HG03108 (cell line): ENCODE measurements around the gene FBXL17.
"Not testable (repeated sequence)": the region's sequence is repeated elsewhere in the genome, so short reads cannot be mapped to it uniquely, and the experiment has no call there.

ENCODE experiments used
- ATAC-seq: cut with Tn5 transposase; IDR thresholded peaks from one replicate; pipeline ENCODE4 v1.9.1; 2021; ENCODE audit warnings: moderate library complexity; ENCODE audit not compliant: unreplicated experiment

The FBXL17 gene

DNA sequence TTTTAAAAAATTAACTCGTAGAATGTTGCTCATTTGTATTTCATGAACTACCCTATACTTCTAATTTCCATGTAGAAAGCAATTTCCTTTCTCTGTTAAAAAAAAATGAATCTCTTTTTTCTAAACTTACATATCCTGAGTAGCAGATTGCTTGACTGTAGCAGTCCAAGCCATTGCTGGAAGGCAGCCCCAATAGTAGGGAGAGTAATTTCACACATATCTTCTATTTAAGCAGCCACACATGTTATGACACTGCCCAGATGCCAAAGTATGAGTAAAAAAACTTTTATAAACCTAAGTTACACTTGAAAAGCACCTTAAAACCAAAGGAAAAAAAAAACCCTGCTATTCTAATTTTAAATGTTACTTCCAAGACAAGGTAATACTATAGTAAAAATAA lies 69.6 kb downstream of the FBXL17 start:
- no peak for ATAC-seq

DNA sequence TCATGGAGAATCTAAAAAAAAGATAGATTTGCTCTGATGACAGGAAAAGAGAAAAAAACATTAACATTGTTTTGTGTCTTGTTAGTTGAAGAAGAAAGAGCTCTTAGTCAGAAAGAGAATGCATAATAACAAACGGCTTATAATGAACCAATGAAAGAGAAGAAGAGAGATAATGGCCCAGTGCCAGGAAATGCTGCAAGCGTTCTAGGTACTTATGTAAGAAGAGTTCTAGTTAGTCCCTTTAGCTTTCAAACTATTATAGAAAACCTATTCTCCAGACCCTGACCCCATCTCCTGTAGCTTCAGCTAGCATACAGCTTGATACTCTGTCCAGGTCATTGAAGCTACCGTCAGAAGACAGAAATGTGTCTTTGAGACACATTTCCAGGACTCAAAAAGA lies 70.2 kb downstream of the FBXL17 start:
- ATAC-seq: no peak

DNA sequence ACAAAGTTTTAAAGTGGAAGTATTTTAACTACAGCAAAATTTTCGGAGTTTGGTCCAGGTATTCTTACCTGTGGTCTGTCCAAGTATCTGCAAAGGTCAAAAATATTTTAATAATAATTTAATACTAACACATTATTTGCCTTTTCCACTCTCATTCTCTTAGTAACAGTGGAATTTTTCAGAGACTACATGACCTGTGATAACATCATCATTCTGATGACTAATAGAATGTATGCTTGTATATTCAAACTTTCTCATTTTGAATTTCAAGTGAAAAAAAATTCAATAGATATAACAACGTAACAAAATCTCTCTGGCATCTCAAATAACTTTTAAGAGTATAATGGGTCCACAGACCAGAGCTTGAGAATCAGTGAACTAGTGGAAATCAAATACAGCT lies 78.3 kb downstream of the FBXL17 start:
- ATAC-seq: no peak

DNA sequence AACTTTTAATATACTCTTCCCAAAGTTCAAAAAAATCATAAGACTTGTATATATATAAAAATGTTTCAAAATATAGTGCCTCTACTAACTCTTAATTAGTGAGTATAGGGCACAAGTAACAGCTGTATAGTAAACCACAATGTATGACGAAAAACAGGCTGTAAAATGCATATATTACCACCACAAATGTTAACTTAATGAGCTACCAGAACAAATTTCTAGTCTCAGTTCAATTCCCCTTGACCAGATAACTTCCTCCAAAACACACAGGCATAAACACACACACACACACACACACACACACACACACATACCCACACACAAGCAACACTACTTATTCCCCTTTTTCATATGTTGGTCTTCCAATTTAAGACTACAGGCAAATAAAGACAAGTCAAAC lies 78.8 kb downstream of the FBXL17 start:
- no peak for ATAC-seq

DNA sequence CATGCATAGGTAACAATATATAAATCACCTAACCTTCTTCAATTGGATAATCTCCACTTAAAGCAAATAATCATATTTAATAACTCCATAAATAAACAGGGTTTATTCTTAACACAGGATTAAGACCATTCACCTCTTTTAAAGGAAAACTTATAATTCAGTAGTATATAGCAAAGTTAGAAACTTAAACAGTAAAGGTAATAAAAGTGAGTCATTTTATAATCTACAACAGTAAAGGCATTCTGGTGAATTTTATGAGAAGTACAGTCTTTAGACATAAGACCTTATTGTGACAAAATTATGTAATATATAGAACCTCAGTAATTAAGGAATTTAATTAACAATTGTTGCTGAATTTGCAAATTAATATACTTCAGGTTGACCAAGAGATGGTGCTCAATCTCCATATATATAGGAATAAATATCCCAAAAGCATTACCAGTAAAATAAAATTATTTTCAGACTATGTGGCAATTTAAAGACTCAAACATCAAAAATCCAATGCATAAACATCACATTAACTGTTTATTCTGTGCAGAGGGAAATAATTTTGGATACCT lies 84.8 kb downstream of the FBXL17 start:
- no peak for ATAC-seq

DNA sequence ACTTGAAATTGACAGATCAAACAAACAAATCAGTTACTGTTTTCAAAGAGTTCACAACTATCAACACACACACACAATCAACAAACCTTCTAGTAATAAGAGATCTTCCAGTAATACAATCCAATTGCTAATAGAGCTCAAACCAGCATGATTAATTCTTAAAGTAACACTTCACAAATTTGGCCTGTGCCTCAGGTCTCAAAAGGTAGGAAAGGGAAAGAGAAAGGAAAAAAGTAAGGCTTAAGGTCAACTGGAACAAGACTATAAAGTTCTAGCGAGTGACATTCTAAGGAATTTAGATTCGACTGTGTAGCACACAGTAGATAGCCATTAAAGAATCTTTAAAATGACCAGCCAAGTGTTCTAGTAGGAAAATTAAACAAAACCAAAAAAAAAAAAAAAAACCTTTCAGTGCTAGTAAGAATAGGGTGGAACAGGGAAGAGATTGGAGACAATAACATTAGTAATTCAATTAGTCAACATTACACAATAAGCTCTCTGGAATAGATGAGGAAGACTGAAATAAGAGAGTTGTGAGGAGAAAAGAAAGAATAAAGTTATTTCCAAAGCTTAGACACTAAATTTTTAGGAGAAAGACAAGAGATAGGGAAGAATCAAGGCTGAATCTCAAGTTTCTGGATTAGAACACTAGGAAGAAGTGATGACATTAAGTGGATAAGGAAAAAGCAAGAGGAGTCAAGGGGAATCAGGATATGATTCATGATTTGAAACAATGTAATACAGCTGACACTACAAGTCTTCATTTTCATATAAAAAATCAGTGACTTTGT lies 86.1 kb downstream of the FBXL17 start:
- no peak for ATAC-seq

DNA sequence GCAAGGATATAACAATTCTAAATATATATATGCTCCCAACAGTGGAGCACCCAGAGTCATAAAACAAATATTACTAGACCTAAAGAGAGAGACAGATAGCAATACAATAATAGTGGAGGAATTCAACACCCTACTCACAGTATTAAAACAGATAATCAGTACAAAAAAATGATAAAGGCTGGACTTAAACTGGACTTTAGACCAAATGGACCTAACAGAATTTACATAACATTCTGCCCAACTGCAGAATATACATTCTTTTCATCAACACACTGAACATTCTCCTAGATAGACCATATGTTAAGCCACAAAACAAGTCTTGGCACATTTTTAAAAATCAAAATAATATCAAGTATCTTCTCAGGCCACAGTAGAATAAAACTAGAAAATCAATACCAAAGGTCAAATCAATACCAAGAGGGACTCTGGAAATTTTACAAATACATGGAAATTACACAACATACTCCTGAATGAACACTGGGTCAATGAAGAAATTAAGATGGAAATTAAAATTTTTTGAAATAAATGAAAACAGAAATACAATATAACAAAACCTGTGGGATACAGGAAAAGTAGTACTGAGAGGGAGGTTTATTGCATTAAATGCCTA lies 100.8 kb downstream of the FBXL17 start:
- ATAC-seq: no peak

DNA sequence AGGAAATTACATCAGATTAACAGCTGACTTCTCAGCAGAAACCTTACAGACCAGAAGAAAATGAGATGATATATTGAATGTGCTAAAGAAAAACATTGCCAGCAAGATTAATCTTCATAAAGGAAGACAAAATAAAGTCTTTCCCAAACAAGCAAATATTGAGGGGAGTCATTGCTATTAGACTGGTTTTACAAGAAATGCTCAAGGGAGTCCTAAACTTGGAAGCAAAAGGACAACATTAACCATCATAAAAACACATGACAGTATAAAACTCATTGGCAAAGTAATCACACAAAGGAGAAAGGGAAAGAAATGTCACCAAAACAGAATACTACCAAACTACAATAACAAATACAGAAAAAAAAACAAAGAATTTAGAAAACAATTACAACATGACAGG lies 101.7 kb downstream of the FBXL17 start:
- no peak for ATAC-seq

DNA sequence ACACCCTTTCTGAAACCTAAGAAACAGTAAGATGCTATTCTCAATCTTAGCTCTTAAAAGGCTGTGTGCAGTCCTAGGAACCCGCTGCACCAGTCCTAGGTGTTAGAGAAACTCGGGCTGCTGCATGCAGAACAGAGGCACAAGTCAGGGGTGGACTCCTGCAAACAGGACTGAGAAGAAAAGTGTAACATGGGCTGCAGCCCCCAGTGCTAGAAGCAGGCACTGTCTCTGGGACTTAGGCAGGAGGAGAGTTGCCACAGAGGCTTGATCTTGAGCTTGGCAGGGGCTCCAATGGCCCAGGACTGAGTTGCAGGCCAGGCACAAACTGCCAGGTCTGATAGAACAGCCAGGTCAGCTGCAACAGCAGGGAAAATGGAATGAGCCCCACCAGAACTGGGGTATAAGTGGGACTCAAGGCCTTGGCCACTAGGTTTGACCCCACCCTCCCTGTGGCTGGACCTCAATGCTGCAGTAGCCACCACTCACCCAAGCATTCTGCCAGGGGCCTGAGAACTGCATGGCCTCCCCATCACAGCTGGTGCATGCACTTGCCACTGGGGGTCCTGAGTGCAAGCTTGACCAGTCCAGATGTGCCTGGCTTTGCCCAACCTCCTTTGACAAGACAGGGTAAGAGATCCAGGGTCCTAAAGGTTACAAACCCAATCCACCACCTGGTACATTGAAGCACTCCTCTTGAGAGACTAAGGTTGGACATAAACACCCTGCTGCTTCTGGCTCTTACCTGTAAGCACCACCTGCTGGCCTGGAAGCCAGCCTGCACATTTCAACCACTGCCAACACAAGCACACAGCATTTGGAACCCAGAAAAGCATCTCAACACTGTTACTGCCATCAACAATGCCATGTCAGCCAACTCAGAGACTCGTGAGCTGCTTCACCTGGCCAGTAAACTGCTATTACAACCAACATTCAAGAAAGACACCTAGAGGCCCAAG lies 103.3 kb downstream of the FBXL17 start:
- no peak for ATAC-seq

DNA sequence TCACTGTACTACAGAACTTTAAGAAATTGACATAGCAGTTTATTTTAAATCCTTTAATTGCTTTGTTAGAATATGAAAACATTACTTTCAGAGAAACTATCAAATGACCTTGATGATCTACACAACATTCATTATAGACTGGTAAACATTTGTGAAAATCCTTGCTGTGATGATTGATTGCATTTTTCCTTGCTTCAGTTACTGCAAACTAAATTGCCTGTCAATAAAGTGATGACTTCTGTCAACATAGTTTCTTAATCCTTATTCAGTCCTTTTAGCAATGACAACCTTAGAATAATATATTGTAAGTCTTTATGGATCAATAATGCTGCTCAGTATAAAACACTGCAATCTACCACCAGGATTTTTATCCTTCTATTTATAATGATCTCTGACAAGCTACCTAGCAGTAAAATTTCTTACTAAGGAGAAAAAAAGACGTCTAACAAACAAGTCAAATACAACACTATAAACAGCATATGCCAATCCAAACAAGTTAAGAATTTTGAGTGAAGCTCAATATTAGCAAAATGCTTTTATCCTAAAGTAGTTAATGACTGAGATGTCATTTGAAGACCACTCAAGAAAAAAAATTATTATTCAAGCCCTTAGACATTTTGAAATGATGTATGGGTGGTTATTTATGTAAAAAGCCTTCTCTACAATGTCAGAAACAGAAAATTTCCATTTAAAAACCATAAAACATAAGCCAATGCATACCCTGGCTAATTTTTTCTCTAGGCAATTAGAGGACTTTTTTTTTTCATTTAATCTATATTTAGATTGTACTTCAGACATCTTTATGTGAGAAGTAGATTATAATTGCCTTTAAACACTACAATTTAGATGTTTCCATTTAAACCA lies 105.5 kb downstream of the FBXL17 start:
- ATAC-seq: no peak

DNA sequence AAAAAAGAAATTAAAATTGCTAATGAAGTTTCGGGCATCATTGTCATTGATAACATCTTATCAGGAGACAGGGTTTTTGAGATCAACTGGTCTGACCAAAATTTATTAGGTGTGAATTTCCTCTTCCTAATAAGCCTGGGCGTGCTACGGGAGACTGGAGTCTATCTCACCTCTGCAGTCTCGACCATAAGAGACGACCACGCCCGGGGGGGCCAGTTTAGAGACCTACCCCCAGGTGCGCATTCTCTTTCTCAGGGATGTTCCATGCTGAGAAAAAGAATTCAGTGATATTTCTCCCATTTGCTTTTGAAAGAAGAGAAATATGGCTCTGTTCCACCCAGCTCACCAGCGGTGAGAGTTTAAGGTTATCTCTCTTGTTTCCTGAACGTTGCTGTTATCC lies 107.8 kb downstream of the FBXL17 start:
- ATAC-seq: not testable (repeated sequence)

DNA sequence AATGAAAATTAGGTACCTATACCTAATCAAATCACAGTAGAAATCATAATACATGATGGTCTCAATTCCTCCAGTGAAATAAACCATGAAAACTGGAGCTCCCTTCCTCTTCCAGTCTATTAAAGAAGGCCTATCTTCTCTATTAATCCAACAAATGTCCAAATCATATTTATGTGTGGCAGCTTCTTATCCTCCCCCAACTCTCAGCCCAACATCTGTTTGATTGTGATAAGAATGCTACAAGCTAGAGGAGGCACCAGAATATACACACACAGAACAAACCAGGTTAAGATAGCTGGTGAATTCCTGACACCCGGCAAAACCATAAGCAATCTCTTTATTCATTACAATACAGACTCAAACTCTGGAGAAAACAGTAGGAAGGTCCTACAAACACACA lies 110.8 kb downstream of the FBXL17 start:
- no peak for ATAC-seq

DNA sequence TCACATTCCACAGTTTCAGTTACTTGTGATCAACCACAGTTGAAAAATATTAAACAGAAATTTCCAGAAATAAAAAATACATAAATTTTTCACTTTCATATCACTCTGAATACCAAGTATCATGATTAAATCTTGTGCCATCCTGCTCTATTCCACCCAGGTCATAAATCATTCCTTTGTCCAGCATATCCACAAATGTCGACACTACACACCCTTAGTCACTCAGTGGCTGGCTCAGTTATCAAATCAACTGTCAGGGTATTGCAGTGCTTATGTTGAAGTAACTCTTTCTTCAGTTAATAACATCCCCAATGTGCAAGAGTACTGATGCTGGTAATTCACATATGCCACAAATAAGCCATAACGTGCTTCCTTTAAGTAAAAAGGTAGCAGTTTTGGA lies 115.7 kb downstream of the FBXL17 start:
- no peak for ATAC-seq

DNA sequence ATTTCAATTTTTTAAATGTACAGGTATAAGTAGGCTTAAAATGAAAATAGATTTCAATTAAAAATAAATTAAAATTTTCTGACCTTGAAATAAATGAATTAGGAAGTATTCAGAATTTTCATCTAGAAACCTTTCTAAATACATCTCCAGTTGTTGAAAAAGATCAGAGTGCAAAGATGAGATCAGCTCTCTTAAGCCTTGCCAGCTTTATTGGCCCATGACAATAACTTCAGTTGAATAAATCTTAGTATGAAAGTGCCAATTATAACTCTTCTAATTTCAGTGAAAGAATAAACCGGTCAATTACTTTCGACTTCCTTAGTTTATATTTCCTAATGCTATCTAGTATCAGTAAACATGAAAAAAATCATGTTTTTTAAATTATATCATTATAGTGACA lies 117.4 kb downstream of the FBXL17 start:
- no peak for ATAC-seq

DNA sequence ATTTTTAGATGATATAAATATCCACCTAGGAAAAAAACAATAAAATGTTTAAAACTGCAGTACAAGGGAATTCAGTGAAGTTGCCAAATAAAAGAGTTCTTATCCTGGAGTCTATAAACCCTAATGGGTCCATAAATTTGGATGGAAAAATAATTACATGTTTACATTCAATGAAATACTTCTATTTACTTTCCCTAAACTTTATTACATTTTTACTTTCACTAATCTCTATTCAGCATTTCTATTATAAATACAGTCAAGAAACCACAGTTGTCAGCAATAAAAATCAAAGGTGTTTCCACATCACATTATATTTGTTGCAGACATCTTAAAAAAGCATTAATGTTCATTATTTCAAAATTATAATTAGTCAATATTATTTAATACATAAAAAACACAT lies 118.6 kb downstream of the FBXL17 start:
- no peak for ATAC-seq

DNA sequence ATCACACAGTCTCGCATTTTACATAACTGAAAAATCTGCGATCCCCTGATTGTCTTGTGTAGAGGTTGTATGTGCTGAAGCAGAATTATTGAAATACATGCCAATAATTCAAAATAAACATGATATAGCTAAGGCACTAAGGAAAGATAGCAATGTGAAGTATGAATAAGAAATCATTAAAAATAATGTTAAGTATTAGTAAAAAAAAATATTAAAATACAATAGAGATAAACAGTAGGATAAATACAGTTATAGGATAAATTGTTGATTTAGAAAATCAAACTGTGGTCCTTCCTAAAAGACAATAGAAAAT lies 121.1 kb downstream of the FBXL17 start:
- ATAC-seq: no peak

DNA sequence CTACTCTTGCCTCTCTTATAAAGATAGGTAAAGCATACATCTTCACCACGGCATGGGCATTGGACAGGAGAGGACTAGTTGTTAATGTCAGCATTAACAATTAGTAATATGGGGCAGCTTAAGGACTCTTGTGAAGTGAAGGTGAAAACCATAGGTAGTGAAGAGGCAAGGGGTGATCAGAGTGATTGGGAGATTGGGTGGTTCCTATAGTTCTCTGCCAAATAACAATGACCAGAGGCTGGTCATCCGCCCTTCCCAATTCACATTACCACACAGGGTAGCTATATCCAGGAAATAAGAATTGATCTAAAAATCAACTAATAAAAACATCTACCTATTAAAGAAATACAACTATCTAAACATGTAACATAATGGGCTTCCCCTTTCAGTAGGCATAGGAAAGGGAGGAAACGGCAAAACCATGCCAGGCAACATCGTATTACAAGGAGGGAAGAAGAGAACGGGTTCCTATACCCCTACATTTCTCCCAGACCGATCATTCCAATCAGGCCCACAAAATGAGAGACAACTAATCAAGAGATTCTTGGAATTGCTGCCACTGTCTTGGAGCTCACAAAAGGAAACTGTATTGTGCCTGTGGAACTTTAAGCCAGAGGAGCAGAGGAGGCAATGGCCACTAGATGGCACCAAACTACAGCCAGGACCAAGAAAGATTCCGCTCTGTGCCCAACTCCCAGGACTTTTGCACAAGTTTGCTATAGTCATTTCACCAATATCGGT lies 121.6 kb downstream of the FBXL17 start:
- ATAC-seq: peak; percentile 88

DNA sequence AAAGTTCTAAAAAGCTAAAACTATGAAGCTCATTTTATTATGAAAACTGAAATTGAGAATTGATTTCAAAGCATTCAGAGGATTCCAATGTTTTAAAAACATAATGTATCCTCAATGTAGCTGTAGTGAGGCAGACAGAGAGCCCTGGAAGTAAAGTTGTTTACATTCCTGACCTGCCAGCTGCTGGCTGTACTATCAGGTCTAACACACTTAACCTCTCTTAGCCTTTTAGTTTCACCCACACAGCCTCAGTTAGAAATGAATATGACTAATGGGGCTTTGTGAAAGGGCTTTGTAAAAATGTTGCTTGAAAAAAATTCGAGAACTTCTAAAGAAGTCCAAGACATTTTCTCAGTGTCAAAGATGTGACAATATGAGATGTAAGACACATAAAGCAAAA lies 122.6 kb downstream of the FBXL17 start:
- no peak for ATAC-seq

DNA sequence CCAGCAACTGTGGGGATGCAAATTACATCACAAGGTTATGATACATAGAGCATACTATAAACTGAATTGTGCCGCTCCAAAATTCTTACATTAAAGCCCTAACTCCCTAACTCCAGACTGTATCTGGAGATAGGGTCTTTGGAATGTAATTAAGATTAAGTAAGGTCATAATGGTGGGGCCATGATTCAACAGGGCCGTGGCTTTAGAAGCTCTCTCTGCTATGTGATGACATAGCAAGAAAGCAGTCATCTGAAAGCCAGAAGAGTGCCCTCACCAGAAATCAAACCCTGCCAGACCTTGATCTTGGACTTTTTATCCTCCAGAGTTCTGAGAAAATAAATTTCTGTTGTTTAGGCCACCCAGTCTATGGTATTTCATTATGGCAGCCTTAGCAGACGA lies 123.9 kb downstream of the FBXL17 start:
- no peak for ATAC-seq

DNA sequence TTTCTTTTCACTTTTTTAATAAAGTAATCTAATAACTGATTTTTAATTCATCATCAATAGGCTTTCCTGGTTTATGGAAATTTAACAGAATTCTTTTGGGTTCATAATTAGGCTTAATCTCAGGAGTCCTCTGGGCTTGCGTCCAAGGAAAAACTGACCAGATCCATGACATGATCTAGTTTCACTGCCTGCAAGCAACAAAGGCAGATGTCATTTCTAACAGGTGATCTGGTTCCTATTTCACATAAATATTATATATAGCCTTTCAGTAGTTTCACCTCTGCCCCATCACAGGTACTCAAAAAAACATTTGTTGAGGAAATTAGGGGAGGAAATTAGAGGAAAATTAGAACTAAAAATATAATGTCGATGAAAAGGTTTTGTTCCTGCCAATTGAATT lies 126.4 kb downstream of the FBXL17 start:
- no peak for ATAC-seq
